GM18951 (cell line): Measurements from ENCODE around the gene SOX10.

ENCODE experiments used
- POLR2A ChIP-seq: IDR thresholded peaks from 4 replicates; pipeline ENCODE4 v1.6.1; 2011; ENCODE audit warnings: mild to moderate bottlenecking; ENCODE audit not compliant: insufficient read length, insufficient read depth; ENCODE audit errors: extremely low read depth
- in situ Hi-C: fragments of 300-500 bp; cut with MboI; formaldehyde crosslinking; loops from one replicate; pipeline ENCODE4 v1.12.0; 2022; ENCODE audit warnings: low sequenced_read_pairs, mixed read lengths, inconsistent platforms; ENCODE audit not compliant: unreplicated experiment

The SOX10 gene

DNA sequence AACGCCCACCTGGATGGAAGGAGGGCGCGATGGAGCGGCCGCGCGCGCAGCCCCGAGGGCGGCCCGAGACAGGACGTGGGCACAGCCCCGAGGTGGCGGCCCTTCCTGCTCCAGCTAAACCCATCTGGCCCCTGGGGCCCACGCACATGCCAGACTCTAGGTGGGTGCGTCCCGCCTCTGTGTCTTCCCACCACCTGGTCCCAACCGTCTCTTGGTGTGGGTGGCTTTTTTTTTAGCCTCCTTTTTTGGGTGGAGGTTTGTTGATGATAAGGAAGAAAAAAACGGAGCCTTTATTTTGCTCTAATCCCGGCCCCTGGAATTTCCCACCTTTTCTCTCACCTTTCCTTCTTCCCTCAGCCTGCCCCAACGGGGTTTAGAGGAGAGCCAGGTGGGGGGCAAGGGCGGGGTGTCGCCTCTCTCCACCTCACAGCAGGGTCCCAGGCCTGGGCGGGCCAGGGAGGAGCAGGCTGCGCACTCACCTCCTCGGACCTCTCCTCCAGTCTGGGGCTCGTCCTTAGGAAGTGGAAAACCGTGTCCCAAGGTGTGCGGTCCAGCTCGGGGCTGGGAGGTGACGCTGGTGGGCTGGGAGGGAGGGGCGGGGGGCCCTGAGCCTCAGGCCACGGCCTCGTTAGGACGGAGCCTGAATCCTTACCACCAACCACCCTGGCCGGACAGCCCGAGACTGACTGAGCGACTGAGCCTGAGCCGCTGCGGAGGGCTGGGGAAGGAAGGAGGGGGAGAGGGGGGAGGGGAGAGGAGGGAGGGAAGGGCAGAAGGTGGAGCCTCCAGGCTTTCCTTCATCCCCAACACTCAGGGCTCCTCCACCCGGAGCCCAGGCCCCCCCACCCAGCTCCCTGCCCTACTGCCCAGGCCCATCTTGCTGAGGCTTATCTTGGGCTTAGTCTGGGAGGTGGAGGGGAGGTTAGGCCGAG, at the start of gene SOX10:
SOX10 (minus strand) TSS at position 696 of the 932 bp plus-strand sequence. CDS start 771 bp downstream, outside the sequence.
- TF ChIP-seq POLR2A = no peak

DNA sequence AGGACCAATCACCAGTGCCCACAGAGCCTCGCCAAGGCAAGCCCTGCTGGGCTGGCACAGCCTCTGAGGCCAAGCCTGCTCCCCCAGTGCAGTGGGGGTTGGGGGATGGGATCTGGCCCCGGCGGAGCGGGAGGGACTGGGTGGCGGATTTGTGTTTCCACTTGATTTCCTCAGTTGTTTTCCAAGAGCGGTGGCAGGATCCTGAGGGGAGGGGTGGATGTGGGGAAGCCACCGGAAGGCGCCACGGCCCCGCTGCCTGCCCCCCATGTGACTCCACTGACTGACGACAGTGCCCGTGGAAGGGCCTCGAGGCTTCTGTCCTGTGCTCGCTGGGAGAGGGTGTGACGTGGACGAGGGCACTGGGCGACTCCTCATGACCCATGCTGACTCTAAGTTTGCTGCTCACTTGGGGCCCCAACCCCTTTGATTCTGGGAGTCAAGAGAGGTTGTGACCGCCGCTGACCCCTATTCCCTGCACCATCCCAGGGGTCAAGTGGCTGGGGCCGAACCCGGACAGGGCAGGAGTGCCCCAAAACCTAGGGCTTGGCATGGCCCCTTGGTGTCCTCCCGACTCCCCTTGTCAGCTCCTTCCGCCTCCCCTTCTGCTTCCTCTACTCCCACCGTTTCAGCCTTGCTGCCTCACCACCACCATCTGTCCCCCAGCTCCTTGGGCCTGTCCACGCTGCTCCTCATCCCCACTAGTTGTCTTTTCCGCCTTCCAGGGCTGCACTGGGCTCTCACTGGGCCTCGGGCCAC, 49.3 kb upstream of the SOX10 start:
- in situ Hi-C loops = no loop called here
- TF ChIP-seq POLR2A = no peak

More for the DNA sequence above, at the start of gene SOX10:
- in situ Hi-C loops = no loop called here

DNA sequence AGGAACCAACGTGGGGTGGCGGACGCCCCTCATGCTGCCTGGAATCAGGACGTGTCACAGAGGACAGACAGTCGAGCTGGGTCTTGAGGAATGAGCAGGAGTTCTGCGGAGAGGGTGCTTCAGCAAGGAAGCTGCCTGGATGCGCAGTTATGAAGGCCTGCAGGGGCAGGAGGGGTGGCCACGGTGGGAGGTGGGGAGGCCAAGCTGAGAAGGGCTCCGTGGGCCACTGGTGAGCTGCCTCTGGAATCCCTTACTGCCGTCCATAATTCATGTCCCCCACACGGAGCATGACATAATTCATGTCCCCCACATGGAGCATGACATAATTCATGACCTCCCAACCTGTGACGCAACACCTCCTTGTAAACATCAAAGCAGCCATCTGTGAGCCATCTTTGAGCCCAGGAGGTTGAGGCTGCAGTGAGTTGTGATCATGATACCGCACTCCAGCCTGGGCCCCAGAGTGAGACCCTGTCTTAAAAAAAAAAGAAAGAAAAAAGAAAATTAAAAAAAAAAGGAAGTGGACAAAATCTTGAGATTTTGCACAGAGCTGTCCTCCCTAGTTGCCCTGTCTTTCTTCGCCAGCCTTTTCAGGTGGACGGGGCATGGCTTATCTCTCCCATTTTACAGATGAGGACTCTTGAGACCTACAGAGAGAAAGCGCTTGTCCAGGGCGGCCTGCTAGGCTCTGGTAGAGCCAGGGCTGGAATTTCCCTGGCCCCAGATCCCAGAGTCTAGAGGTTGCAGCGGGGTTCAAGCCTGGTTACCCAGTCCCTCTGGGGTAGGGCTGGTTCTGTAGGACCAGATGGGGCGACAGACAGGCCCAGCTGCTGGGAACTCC, 48.5 kb upstream of the SOX10 start:
- TF ChIP-seq POLR2A = no peak
- in situ Hi-C loops = no loop called here

DNA sequence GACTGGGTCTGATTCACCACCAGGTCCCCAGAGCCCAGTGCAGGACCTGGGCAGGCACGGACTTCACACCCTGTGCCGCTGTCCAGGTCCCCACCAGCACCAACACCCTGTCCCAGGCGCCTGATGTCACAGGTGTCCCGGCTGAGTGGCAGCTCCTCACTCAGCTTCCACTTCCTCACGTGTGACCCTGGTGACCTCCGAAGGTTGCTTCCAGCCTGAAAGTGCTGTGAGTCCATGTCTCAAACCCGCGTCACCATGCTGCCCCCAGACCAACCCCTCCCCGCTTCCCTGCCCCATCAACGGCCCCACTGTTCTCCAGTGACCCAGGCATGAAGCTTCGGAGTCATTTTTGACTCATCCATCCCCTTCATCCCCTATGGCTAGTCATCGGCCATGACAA, 47.1 kb upstream of the SOX10 start:
- in situ Hi-C loops = no loop called here
- TF ChIP-seq POLR2A = no peak

DNA sequence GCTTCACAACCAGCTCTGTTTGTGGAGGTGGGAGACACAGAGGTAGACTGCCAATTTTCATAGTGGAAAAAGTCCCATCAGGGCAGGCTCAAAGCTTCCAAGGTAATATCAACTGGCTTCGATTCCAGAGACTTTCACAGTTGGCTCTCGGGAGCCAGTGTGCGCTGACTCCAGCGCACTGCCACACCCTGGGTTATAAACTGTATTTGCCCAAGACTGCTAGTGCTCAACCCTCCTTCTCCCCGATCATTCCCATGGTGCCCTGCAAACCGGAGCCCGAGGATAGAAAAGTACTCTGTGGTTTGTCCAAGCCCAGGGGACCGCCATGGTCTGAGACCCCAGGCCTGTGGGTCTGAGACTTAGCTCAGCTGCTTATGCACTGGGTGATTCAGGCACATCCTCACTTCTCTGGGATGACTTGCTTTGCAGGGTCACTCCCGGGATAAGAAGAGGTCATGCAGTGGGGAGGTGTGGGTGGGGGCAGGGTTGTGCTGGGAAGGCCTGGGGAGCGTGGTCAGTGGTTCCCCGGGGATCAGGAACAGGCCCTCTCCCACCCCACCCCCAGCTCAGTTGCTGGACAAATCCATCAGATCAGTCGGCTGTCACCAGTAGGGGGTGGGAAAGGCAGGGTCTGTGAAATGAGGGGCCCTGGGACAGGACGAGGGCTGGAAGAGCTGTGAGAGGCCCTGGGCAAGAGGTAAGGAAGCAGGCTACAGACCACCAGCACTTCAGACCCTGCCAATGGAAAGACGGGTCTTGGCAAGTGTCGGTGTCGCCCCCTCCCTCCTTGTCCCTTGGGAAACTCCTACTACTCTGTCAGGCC, 46.2 kb upstream of the SOX10 start:
- in situ Hi-C loops = no loop called here
- no peak for TF ChIP-seq POLR2A

DNA sequence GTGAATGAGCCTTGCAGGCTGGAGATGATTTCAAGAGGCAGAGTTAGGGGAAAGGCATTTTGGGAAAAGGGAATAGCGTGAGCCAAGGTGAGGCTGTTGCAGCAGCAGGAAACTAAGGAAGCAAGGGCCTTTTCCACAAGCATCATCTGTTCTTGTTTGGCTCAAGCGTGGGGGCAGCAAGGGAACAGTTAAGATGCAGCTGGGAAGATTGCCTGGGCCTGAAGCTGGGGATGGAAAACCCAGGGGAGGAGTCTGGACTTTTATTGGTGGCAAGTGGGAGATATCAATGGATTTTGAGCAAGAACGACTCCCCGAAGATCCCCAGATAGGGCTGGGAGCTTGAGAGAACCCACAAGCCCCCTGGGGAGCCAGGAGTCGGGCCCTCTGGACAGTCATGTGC, 45.5 kb upstream of the SOX10 start:
- no peak for TF ChIP-seq POLR2A
- in situ Hi-C loops = no loop called here

DNA sequence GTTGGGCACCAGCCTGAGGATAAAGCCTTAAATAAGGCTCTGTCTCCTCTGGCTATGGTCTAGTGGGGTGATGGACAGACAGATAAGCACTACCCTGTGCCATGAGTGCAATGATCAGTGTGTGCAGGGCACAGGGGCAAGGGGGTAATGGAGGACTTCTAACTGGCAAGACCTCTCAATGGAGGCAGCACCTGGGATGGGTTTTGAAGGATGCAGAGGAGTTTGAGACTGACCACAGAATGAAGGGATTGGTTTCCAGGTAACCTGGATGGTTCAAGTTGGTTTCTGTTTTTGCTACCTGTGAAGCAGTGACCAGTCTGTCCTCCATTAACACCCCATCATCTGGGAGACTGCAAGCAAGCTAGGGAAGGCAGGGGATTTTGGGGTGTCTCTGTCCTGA, 45.0 kb upstream of the SOX10 start:
- no peak for TF ChIP-seq POLR2A
- in situ Hi-C loops = no loop called here

DNA sequence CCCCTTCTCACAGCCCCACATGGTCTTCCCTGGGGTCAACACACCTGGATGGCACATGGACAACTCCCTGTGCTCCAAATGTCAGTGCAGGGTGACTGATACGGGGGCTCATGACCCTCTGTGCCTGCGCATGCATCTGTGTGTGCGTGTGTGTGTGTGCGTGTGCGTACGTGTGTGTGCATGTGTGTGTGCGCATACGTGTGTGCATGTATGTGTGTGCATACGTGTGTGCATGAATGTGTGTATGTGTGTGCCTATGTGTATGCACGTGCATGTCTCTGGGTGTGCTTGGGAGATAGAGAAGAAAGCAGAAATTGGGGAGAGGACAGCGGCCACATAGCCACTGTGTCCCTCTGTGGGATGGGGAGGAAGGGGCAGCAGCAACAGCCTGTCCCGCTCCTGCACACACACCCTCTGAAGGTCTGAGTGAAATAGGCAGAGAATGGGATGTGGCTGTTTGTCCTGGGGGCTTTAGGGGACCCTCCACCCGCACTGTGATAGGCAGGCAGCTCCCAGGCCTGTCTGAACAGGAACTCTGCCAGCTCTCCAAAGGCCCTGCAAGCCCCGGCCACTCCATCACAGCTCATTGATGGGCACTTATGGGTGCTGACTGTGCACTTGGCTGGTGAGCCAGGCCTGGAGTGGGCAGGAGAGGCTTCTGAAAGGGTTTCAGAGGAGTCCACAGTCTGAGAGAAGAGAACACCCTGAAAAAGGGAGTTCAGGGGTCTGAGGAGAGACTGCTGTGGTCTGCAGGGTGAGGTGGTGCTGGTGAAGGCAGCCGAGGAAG, 44.2 kb upstream of the SOX10 start:
- in situ Hi-C loops = no loop called here
- no peak for TF ChIP-seq POLR2A

DNA sequence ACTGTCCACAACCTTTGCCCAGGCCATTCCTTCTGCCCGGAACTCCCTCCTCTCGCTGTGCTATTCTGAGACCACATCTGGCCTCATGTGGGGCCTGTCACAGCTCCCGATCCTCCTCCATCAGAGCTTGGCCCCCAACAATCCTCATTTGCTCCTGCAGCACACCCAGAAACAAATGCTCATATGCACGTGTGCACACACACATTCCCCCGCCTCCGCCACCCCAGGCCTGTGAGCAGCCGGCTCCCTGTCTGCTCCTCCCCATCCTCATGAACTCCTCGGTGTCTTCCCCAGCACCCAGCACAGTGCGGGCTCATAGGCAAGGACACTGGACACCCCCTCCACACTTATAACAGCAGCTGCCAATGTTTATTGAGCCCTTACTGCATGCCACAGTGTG, 43.1 kb upstream of the SOX10 start:
- no peak for TF ChIP-seq POLR2A
- in situ Hi-C loops = no loop called here

DNA sequence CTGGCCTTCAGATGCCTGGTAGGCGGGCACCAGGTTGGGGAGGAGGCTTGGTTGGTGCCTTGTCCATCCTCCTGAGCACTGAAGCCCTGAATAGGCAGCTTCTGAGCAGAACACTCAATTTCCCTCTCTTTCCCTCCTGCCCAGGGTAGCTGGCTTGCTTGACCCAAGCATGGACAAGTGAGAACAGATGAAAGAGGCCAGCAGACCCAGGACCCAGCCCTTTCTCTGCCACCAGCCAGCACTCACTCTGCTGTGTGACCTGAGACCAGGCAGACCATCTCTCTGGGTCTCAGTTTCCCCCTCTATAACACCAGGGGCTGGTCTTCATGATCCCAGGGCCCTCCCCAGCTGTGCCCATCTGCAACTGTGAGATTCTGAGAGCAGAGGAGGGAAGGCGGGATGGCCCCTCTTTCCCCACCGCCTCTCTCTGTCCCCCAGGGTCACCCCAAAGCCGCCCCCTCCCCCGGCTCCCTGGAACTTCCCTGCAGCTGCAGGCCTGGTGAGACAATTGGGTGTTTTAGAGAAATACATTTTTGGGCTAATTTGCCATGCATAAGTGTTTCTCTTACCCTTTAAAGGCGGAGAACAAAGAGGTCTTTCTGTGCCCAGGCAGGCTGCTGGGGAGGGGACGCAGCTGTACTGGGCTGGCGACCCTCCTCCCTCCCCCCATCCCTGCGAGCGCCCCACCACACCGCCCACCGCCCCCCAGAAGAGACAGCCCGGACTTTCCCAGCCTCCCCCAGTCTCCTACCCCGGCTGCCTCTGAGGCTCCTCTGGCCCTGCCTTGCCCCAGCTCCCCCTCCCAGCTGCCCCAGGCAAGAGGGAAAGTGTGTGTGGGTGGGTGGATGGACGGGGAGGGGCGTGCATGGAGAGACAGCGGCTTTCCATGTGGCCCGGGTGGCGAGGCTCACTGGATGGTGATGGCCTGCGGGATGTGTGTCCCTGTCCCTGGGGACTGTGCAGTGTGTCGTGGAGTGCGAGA, 42.1 kb upstream of the SOX10 start:
- no peak for TF ChIP-seq POLR2A
- in situ Hi-C loops = no loop called here
